T-helper 2 cell treated with Interferon-gamma antibody and Interleukin-4, amounts not matched to agents 5 μg/mL and 100 μg/mL, for 36 hours (primary cell): ENCODE data around the gene MRPL20.
"Not testable (repeated sequence)": the region's sequence is repeated elsewhere in the genome, so short reads cannot be mapped to it uniquely, and the experiment has no call there.

ENCODE experiments used
- DNase-seq: peaks from one replicate; pipeline ENCODE4 v3.0.0; 2021; ENCODE audit warnings: low spot score
- H3K27ac Mint-ChIP-seq: one replicate; pipeline ENCODE4 v1.8.0; 2021; ENCODE audit warnings: mild to moderate bottlenecking, mixed read lengths
- H3K27me3 Mint-ChIP-seq: one replicate; pipeline ENCODE4 v1.8.0; 2021; ENCODE audit warnings: low read depth, mixed read lengths
- H3K36me3 Mint-ChIP-seq: one replicate; pipeline ENCODE4 v1.8.0; 2021; ENCODE audit warnings: low read depth, mixed read lengths
- H3K4me1 Mint-ChIP-seq: one replicate; pipeline ENCODE4 v1.8.0; 2021; ENCODE audit warnings: low read depth, mixed read lengths
- H3K4me3 Mint-ChIP-seq: one replicate; pipeline ENCODE4 v1.8.0; 2022; ENCODE audit warnings: mild to moderate bottlenecking, moderate library complexity, mixed read lengths
- H3K9me3 Mint-ChIP-seq: one replicate; pipeline ENCODE4 v1.8.0; 2021; ENCODE audit warnings: mixed read lengths

MRPL20 gene

GRCh38 chr1:1370094-1370493, 37.0 kb downstream of the MRPL20 start:
- not testable (repeated sequence) for H3K27me3 Mint-ChIP-seq, DNase-seq, H3K9me3 Mint-ChIP-seq, H3K27ac Mint-ChIP-seq
- Mint-ChIP-seq H3K4me3 (peak overlapping the region; percentile 21), H3K36me3 (peaks cover 13% of the 10 kb centered on the region), H3K4me1 (peaks cover 24% of the 10 kb centered on the region)

GRCh38 chr1:1367315-1367714, 39.8 kb downstream of the MRPL20 start:
- H3K4me1 Mint-ChIP-seq, result peaks cover 17% of the 10 kb centered on the region
- peaks cover 2% of the 10 kb centered on the region for H3K36me3 Mint-ChIP-seq
- peaks cover 2% of the 10 kb centered on the region for H3K27me3 Mint-ChIP-seq
- H3K9me3 Mint-ChIP-seq, result no peaks in the 10 kb centered on the region
- no peak for DNase-seq
- H3K4me3 Mint-ChIP-seq, result no peak overlapping the region
- H3K27ac Mint-ChIP-seq, result no peak overlapping the region

- DNase-seq, result no peak
- no peaks in the 10 kb centered on the region for H3K36me3 Mint-ChIP-seq
- no peak overlapping the region for H3K27ac Mint-ChIP-seq
- H3K27me3 Mint-ChIP-seq, result peaks cover 6% of the 10 kb centered on the region
- no peaks in the 10 kb centered on the region for H3K9me3 Mint-ChIP-seq
- H3K4me3 Mint-ChIP-seq, result no peak overlapping the region
- H3K4me1 Mint-ChIP-seq, result peaks cover 19% of the 10 kb centered on the region
Observed at GRCh38 chr1:1366699-1367066, 40.4 kb downstream of the MRPL20 start.

- Mint-ChIP-seq H3K9me3 (no peaks in the 10 kb centered on the region), H3K4me1 (peaks cover 14% of the 10 kb centered on the region), H3K27me3 (peaks cover 7% of the 10 kb centered on the region), H3K27ac (no peak overlapping the region), H3K36me3 (no peaks in the 10 kb centered on the region), H3K4me3 (no peak overlapping the region)
- DNase-seq, result no peak
Observed at GRCh38 chr1:1365875-1366698, 41.0 kb downstream of the MRPL20 start.

- H3K27me3 Mint-ChIP-seq, result peaks cover 13% of the 10 kb centered on the region
- DNase-seq, result no peak
Observed at GRCh38 chr1:1364266-1364665, 42.8 kb downstream of the MRPL20 start.

GRCh38 chr1:1361982-1362423, 45.1 kb downstream of the MRPL20 start:
- Mint-ChIP-seq H3K9me3 (no peaks in the 10 kb centered on the region), H3K27me3 (peaks cover 18% of the 10 kb centered on the region), H3K4me1 (peaks cover 13% of the 10 kb centered on the region), H3K27ac (no peak overlapping the region), H3K4me3 (no peak overlapping the region), H3K36me3 (no peaks in the 10 kb centered on the region)
- no peak for DNase-seq

More at GRCh38 chr1:1364266-1364665, 42.8 kb downstream of the MRPL20 start:
- Mint-ChIP-seq H3K4me3 (no peak overlapping the region), H3K36me3 (no peaks in the 10 kb centered on the region), H3K27ac (no peak overlapping the region), H3K4me1 (peaks cover 11% of the 10 kb centered on the region), H3K9me3 (no peaks in the 10 kb centered on the region)

GRCh38 chr1:1361233-1361981, 45.7 kb downstream of the MRPL20 start:
- H3K4me3 Mint-ChIP-seq, result no peak overlapping the region
- no peaks in the 10 kb centered on the region for H3K9me3 Mint-ChIP-seq
- no peaks in the 10 kb centered on the region for H3K36me3 Mint-ChIP-seq
- peaks cover 18% of the 10 kb centered on the region for H3K27me3 Mint-ChIP-seq
- no peak overlapping the region for H3K27ac Mint-ChIP-seq
- peaks cover 13% of the 10 kb centered on the region for H3K4me1 Mint-ChIP-seq
- DNase-seq, result no peak

GRCh38 chr1:1360506-1361169, 46.5 kb downstream of the MRPL20 start:
- Mint-ChIP-seq H3K9me3 (no peaks in the 10 kb centered on the region), H3K27me3 (peaks cover 18% of the 10 kb centered on the region), H3K4me3 (no peak overlapping the region), H3K27ac (no peak overlapping the region), H3K36me3 (no peaks in the 10 kb centered on the region), H3K4me1 (peaks cover 13% of the 10 kb centered on the region)
- DNase-seq, result no peak

- Mint-ChIP-seq H3K4me3 (no peak overlapping the region), H3K27ac (no peak overlapping the region), H3K27me3 (peaks cover 18% of the 10 kb centered on the region), H3K36me3 (no peaks in the 10 kb centered on the region), H3K4me1 (peaks cover 13% of the 10 kb centered on the region), H3K9me3 (no peaks in the 10 kb centered on the region)
- no peak for DNase-seq
Observed at GRCh38 chr1:1359664-1360468, 47.2 kb downstream of the MRPL20 start.

- no peaks in the 10 kb centered on the region for H3K9me3 Mint-ChIP-seq
Observed at GRCh38 chr1:1359308-1359663, 47.8 kb downstream of the MRPL20 start.

GRCh38 chr1:1358433-1359271, 48.4 kb downstream of the MRPL20 start, which contains the start of gene MXRA8:
Gene MXRA8 (minus strand): TSS chr1:1358555. CDS start chr1:1358504, 51 bp downstream.
- Mint-ChIP-seq H3K9me3 (no peaks in the 10 kb centered on the region), H3K36me3 (no peaks in the 10 kb centered on the region), H3K27me3 (peaks cover 21% of the 10 kb centered on the region), H3K27ac (no peak within 1 kb of the TSS), H3K4me1 (peaks cover 13% of the 10 kb centered on the region), H3K4me3 (peak within 1 kb of the TSS; percentile 12)
- no peak for DNase-seq

More at GRCh38 chr1:1359308-1359663, 47.8 kb downstream of the MRPL20 start:
- DNase-seq, result no peak
- H3K4me1 Mint-ChIP-seq, result peaks cover 13% of the 10 kb centered on the region
- peak overlapping the region; percentile 12 for H3K4me3 Mint-ChIP-seq
- no peak overlapping the region for H3K27ac Mint-ChIP-seq
- H3K27me3 Mint-ChIP-seq, result peaks cover 19% of the 10 kb centered on the region
- no peaks in the 10 kb centered on the region for H3K36me3 Mint-ChIP-seq

GRCh38 chr1:1357871-1358432, 49.1 kb downstream of the MRPL20 start:
- no peaks in the 10 kb centered on the region for H3K36me3 Mint-ChIP-seq
- no peak overlapping the region for H3K4me3 Mint-ChIP-seq
- H3K27me3 Mint-ChIP-seq, result peaks cover 25% of the 10 kb centered on the region
- no peaks in the 10 kb centered on the region for H3K9me3 Mint-ChIP-seq
- no peak overlapping the region for H3K27ac Mint-ChIP-seq
- H3K4me1 Mint-ChIP-seq, result peaks cover 13% of the 10 kb centered on the region
- no peak for DNase-seq
